Testis (tissue), 3 donors: Measurements from ENCODE around the gene BTG2. TPM values are rescaled to one million over a fixed set of nuclear protein-coding genes. Genes with fewer than 3 reads are reported as not detected.

Experiments used
- DNase-seq: peaks from one replicate; pipeline ENCODE4 v3.0.0-alpha.2; 2019
- H3K27ac ChIP-seq, 2 donors: fragments of 200-600 bp; sonication (generic); one replicate each; pipeline ENCODE4 v1.5.1; 2019
- H3K27me3 ChIP-seq: fragments of 200-600 bp; sonication (generic); one replicate; pipeline ENCODE4 v1.5.1; 2019
- H3K36me3 ChIP-seq: fragments of 200-600 bp; sonication (generic); one replicate; pipeline ENCODE4 v1.5.1; 2017; ENCODE audit warnings: low read depth; ENCODE audit errors: missing control alignments
- H3K4me1 ChIP-seq: fragments of 200-600 bp; sonication (generic); one replicate; pipeline ENCODE4 v1.5.1; 2019
- H3K4me3 ChIP-seq, 2 donors: fragments of 200-600 bp; sonication (generic); one replicate each; pipeline ENCODE4 v1.5.1; 2017 to 2019
- H3K9me3 ChIP-seq: fragments of 200-600 bp; sonication (generic); one replicate; pipeline ENCODE4 v1.5.1; 2017
- POLR2A ChIP-seq: fragments of 450-650 bp; IDR thresholded peaks from one replicate; pipeline ENCODE4 v1.6.1; 2017; ENCODE audit warnings: antibody characterized with exemption, mild to moderate bottlenecking, moderate library complexity
- WGBS, 2 donors: methylation state at CpG; one replicate each; pipeline ENCODE4 v1.1.5; 2018; 5-methylcytosine and 5-hydroxymethylcytosine counted together
- intact Hi-C: fragments of 100-400 bp; cut with DNase I; formaldehyde crosslinking; loops from one replicate; pipeline ENCODE4 v1.15.1; 2023; ENCODE audit warnings: low total_unique reads
- polyA plus RNA-seq: library from polyadenylated mRNA; stranded (reverse); fragments of 350-450 nt; fragmentation: Illumina TruSeq; extraction: RNeasy Lipid Tissue Mini Kit (QIAGEN cat#74804); gene quantifications from one replicate; pipeline ENCODE4 v1.2.3, GENCODE V29; 2014; ENCODE audit warnings: low read depth, low replicate concordance; ENCODE audit not compliant: insufficient read depth
- total RNA-seq, 2 donors: library from RNA; depleted of rRNA; stranded (reverse); fragments of >200 nt; gene quantifications; one replicate each; pipeline ENCODE4 v1.2.3, GENCODE V29; 2016
- TF ChIP-seq, protein P1 (sequence below), 3 experiments: fragments of 450-650 bp in 2 of 3; fragments of 200-600 bp in 1 of 3; sonication (generic) in 1 of 3; IDR thresholded peaks; one replicate each; pipeline ENCODE4 v1.5.1; 2016 to 2019; ENCODE audit warnings: antibody characterized with exemption in 3 of 3, mild to moderate bottlenecking in 2 of 3, moderate library complexity in 1 of 3

Gene BTG2
- total and polyA plus RNA-seq, 3 donors from 2014 or later, result 14.5 to 25.4 (median 23.8) TPM

- no peak overlapping the region for H3K27ac ChIP-seq
- no peaks in the 10 kb centered on the region for H3K36me3 ChIP-seq
- WGBS, 2 donors, result 94 to 97% methylated on average over 5 of the region's 5 CpGs
- DNase-seq, result no peak
- TF ChIP-seq, protein P1, sequence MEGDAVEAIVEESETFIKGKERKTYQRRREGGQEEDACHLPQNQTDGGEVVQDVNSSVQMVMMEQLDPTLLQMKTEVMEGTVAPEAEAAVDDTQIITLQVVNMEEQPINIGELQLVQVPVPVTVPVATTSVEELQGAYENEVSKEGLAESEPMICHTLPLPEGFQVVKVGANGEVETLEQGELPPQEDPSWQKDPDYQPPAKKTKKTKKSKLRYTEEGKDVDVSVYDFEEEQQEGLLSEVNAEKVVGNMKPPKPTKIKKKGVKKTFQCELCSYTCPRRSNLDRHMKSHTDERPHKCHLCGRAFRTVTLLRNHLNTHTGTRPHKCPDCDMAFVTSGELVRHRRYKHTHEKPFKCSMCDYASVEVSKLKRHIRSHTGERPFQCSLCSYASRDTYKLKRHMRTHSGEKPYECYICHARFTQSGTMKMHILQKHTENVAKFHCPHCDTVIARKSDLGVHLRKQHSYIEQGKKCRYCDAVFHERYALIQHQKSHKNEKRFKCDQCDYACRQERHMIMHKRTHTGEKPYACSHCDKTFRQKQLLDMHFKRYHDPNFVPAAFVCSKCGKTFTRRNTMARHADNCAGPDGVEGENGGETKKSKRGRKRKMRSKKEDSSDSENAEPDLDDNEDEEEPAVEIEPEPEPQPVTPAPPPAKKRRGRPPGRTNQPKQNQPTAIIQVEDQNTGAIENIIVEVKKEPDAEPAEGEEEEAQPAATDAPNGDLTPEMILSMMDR (IDR thresholded peaks at IDR 0.05), result no peak
- no peak for TF ChIP-seq POLR2A
- intact Hi-C loops, result no loop called here
- H3K9me3 ChIP-seq, result no peaks in the 10 kb centered on the region
- no peak overlapping the region for H3K4me3 ChIP-seq
- peaks cover 40% of the 10 kb centered on the region for H3K4me1 ChIP-seq
- H3K27me3 ChIP-seq, result no peaks in the 10 kb centered on the region
Observed at GRCh38 chr1:203280061-203280460, 25.3 kb upstream of the BTG2 start.

- Histone ChIP-seq H3K4me3 (no peak overlapping the region), H3K36me3 (no peaks in the 10 kb centered on the region), H3K27me3 (no peaks in the 10 kb centered on the region), H3K9me3 (no peaks in the 10 kb centered on the region), H3K4me1 (peaks cover 36% of the 10 kb centered on the region), H3K27ac (no peak overlapping the region)
- WGBS, 2 donors, result 94 to 96% methylated on average over 3 of the region's 3 CpGs
- no peak for DNase-seq
- intact Hi-C loops, result no loop called here
- TF ChIP-seq POLR2A, result no peak
Observed at GRCh38 chr1:203281033-203281432, 24.3 kb upstream of the BTG2 start.

- Histone ChIP-seq H3K4me1 (peaks cover 40% of the 10 kb centered on the region), H3K27ac (no peak overlapping the region)
- WGBS, 2 donors, result 81 to 82% methylated on average over 10 of the region's 10 CpGs
Observed at GRCh38 chr1:203281851-203282661, 23.3 kb upstream of the BTG2 start.

GRCh38 chr1:203282720-203283542 is 22.4 kb upstream of the BTG2 start:
- no peak for DNase-seq
- no peak overlapping the region for H3K27ac ChIP-seq
- H3K4me1 ChIP-seq, result peaks cover 36% of the 10 kb centered on the region
- H3K27me3 ChIP-seq, result no peaks in the 10 kb centered on the region
- 88 to 89% methylated on average over 11 of the region's 11 CpGs for WGBS, 2 donors
- H3K9me3 ChIP-seq, result no peaks in the 10 kb centered on the region
- H3K36me3 ChIP-seq, result no peaks in the 10 kb centered on the region
- intact Hi-C loops, result no loop called here
- no peak overlapping the region for H3K4me3 ChIP-seq
- no peak for TF ChIP-seq POLR2A
- TF ChIP-seq, protein P1 (IDR thresholded peaks at IDR 0.05), result no peak

More at GRCh38 chr1:203281851-203282661, 23.3 kb upstream of the BTG2 start:
- Histone ChIP-seq H3K9me3 (no peaks in the 10 kb centered on the region), H3K27me3 (no peaks in the 10 kb centered on the region), H3K36me3 (no peaks in the 10 kb centered on the region), H3K4me3 (no peak overlapping the region)
- no peak for TF ChIP-seq POLR2A
- TF ChIP-seq, protein P1 (IDR thresholded peaks at IDR 0.05), result no peak
- intact Hi-C loops, result no loop called here
- DNase-seq, result no peak

GRCh38 chr1:203283597-203283996 is 21.7 kb upstream of the BTG2 start:
- H3K9me3 ChIP-seq, result no peaks in the 10 kb centered on the region
- no peak overlapping the region for H3K27ac ChIP-seq
- no peaks in the 10 kb centered on the region for H3K27me3 ChIP-seq
- H3K4me1 ChIP-seq, result peaks cover 35% of the 10 kb centered on the region
- DNase-seq, result no peak
- H3K4me3 ChIP-seq, result no peak overlapping the region
- 94 to 99% methylated on average over 6 of the region's 6 CpGs for WGBS, 2 donors
- TF ChIP-seq, protein P1 (IDR thresholded peaks at IDR 0.05), result no peak
- TF ChIP-seq POLR2A, result no peak
- intact Hi-C loops, result no loop called here
- H3K36me3 ChIP-seq, result no peaks in the 10 kb centered on the region
